HL-60 (cell line): ENCODE measurements around the gene TUBB4A.

Experiments used
- DNase-seq, 2 experiments: peaks; one replicate each; pipeline ENCODE4 v3.0.0-alpha.2; 2010 to 2020; ENCODE audit warnings: low read depth in 1 of 2, low spot score in 1 of 2
- H3K27ac ChIP-seq: fragments of 250-450 bp; sonication (Bioruptor Pico); replicated peaks from 2 replicates; pipeline ENCODE4 v1.5.1; 2020; ENCODE audit warnings: mild to moderate bottlenecking, moderate library complexity
- H3K27me3 ChIP-seq: fragments of 250-450 bp; sonication (Bioruptor Pico); 2 replicates; pipeline ENCODE4 v1.5.1; 2021; ENCODE audit warnings: mild to moderate bottlenecking, moderate library complexity; ENCODE audit not compliant: insufficient read depth, poor library complexity, severe bottlenecking
- H3K4me3 ChIP-seq: replicated peaks from 2 replicates; pipeline ENCODE4 v1.5.1; 2011; ENCODE audit warnings: mild to moderate bottlenecking, control low read depth, low read length; ENCODE audit not compliant: insufficient read depth
- CTCF ChIP-seq: IDR thresholded peaks from one replicate; pipeline ENCODE4 v1.5.1; 2011; ENCODE audit warnings: low read length, control low read depth, inconsistent platforms; ENCODE audit not compliant: insufficient read depth
- GABPA ChIP-seq: IDR thresholded peaks from 2 replicates; pipeline ENCODE4 v1.6.1; 2012; ENCODE audit warnings: low read depth
- POLR2AphosphoS5 ChIP-seq: IDR thresholded peaks from 2 replicates; pipeline ENCODE4 v1.6.1; 2012; ENCODE audit warnings: low read depth
- REST ChIP-seq: IDR thresholded peaks from 2 replicates; pipeline ENCODE4 v1.6.1; 2012; ENCODE audit warnings: low read depth; ENCODE audit not compliant: insufficient replicate concordance
- SPI1 ChIP-seq: IDR thresholded peaks from 2 replicates; pipeline ENCODE4 v1.6.1; 2012; ENCODE audit warnings: low read depth, mild to moderate bottlenecking, borderline replicate concordance

TUBB4A gene

DNA sequence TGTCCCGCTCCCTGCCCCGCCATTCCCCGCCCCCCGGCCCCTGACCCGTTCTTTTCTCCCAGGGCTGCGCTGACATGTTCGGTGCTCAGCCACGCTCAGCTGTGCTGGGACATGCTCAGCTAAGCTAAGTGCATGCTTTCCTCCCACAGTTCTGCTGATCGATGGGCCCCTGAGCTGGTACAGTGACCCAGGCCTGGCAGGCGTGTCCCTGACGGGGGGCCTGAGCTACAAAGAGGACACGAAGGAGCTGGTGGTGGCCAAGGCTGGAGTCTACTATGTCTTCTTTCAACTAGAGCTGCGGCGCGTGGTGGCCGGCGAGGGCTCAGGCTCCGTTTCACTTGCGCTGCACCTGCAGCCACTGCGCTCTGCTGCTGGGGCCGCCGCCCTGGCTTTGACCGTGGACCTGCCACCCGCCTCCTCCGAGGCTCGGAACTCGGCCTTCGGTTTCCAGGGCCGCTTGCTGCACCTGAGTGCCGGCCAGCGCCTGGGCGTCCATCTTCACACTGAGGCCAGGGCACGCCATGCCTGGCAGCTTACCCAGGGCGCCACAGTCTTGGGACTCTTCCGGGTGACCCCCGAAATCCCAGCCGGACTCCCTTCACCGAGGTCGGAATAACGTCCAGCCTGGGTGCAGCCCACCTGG, 32.5 kb upstream of the TUBB4A start:
- no peaks in the 10 kb centered on the region for H3K27me3 ChIP-seq
- no peak for TF ChIP-seq GABPA
- no peak for TF ChIP-seq REST
- no peak for TF ChIP-seq CTCF
- TF ChIP-seq SPI1, result no peak
- TF ChIP-seq POLR2AphosphoS5, result no peak
- no peak for DNase-seq

DNA sequence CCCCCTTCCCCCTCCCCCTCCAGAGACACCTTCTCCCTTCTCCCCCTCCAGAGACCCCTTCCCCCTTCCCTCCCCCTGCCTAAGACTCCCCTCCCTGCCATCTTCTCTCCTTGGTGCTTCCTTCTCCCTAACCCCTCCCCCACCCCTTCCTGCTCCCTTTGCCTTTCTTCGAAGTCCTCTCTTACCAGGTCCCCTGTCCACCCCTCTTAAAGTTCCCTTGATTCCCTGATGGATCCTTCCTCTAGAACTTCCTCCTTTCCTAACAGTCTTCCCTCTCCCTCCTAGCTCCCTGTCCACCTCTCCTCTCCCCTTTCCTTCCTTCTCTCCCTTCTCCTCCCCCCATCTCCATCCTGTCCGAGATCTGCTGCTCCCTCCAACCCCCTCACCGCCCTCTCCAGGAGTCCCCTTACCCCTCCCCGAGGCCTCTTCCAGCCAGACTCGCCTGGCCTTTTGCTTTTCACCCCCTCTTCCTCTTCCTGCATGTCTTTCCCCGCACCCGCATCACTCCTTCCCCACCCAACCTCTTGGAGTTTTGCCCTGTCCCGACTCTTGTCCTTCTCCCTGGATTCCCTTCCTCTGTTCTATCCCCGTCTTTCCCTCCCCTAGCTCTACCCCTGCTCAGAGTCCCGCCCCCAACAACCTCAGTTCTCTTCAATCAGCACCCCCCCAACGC, 31.8 kb upstream of the TUBB4A start:
- no peak for DNase-seq
- H3K27me3 ChIP-seq, result no peaks in the 10 kb centered on the region
- no peak overlapping the region for H3K27ac ChIP-seq
- no peak for TF ChIP-seq SPI1
- TF ChIP-seq GABPA, result no peak
- no peak for TF ChIP-seq POLR2AphosphoS5
- no peak for TF ChIP-seq REST
- no peak for TF ChIP-seq CTCF
- H3K4me3 ChIP-seq, result no peak overlapping the region

More for the DNA sequence above, 32.5 kb upstream of the TUBB4A start:
- Histone ChIP-seq H3K4me3 (no peak overlapping the region), H3K27ac (no peak overlapping the region)

GRCh38 chr19:6533000-6533328, 30.9 kb upstream of the TUBB4A start:
- Histone ChIP-seq H3K27me3 (no peaks in the 10 kb centered on the region), H3K27ac (no peak overlapping the region), H3K4me3 (peak overlapping the region; percentile 17)
- TF ChIP-seq POLR2AphosphoS5, result no peak
- no peak for TF ChIP-seq SPI1
- TF ChIP-seq CTCF, result no peak
- no peak for TF ChIP-seq REST
- no peak for TF ChIP-seq GABPA
- no peak for DNase-seq
